Transverse colon (tissue), 4 donors: ENCODE results near the gene CHMP4B. TPM values are rescaled to one million over a fixed set of nuclear protein-coding genes. Genes with fewer than 3 reads are reported as not detected.

Experiments
- DNase-seq: peaks from one replicate; pipeline ENCODE4 v3.0.0-alpha.2; 2019
- H3K27ac ChIP-seq, 4 donors: fragments of 200-600 bp; sonication (generic); 2 replicates each; pipeline ENCODE4 v1.5.1; 2016 to 2018; ENCODE audit warnings: inconsistent platforms in 4 of 4
- H3K27me3 ChIP-seq: fragments of 200-600 bp; sonication (generic); 2 replicates; pipeline ENCODE4 v1.5.1; 2017; ENCODE audit warnings: inconsistent platforms
- H3K36me3 ChIP-seq, 4 donors: fragments of 200-600 bp; sonication (generic); 2 replicates each; pipeline ENCODE4 v1.5.1; 2017 to 2019; ENCODE audit warnings: inconsistent platforms in 4 of 4
- H3K4me1 ChIP-seq, 4 donors: fragments of 200-600 bp; sonication (generic); 2 replicates each; pipeline ENCODE4 v1.5.1; 2017 to 2020; ENCODE audit warnings: inconsistent platforms in 4 of 4
- H3K4me3 ChIP-seq, 4 donors: fragments of 200-600 bp; sonication (generic); 1 replicate in 1 of 4; 2 replicates in 3 of 4; pipeline versions ENCODE4 v1.5.1 to v1.6.1; 2017 to 2019; ENCODE audit warnings: inconsistent platforms in 4 of 4
- H3K9me3 ChIP-seq, 2 donors: fragments of 200-600 bp; sonication (generic); 2 replicates each; pipeline ENCODE4 v1.5.1; 2017 to 2019; ENCODE audit warnings: inconsistent platforms in 2 of 2
- EP300 ChIP-seq: sonication (generic); formaldehyde crosslinking; IDR thresholded peaks from one replicate; pipeline ENCODE4 v1.6.1; 2017; ENCODE audit warnings: antibody characterized with exemption, low read depth
- POLR2A ChIP-seq: fragments of 450-650 bp; IDR thresholded peaks from one replicate; pipeline ENCODE4 v1.6.1; 2016; ENCODE audit warnings: antibody characterized with exemption, mild to moderate bottlenecking, moderate library complexity
- POLR2AphosphoS5 ChIP-seq, 3 donors: sonication (generic); formaldehyde crosslinking; IDR thresholded peaks; one replicate each; pipeline ENCODE4 v1.6.1; 2016; ENCODE audit warnings: antibody characterized with exemption in 3 of 3
- WGBS, 2 donors: methylation state at CpG; one replicate each; pipeline ENCODE4 v1.1.5; 2018; ENCODE audit warnings: low coverage in 1 of 2; 5-methylcytosine and 5-hydroxymethylcytosine counted together
- in situ Hi-C, 4 donors: fragments of 200-750 bp; cut with MboI; loops; one replicate each; pipeline versions ENCODE4 v1.15.0 to v1.15.1; 2017; ENCODE audit warnings: low sequenced_read_pairs in 3 of 4, low pct_ligation_motif_present in 1 of 4, low pct_unique_long_range_greater_than_20kb in 1 of 4
- intact Hi-C: fragments of 100-400 bp; cut with DNase I; formaldehyde crosslinking; loops from one replicate; pipeline ENCODE4 v1.15.1; 2023; ENCODE audit warnings: low total_unique reads
- total RNA-seq, 4 donors: library from RNA; depleted of rRNA; stranded (reverse); fragments of >200 nt; gene quantifications; one replicate each; pipeline ENCODE4 v1.1.0, GENCODE V29; 2016
- TF ChIP-seq, protein P1 (sequence below), 5 experiments: fragments of 200-600 bp in 3 of 5; fragments of 450-650 bp in 2 of 5; sonication (generic) in 3 of 5; IDR thresholded peaks; 1 replicate in 2 of 5; 2 replicates in 3 of 5; pipeline ENCODE4 v1.5.1; 2016 to 2017; ENCODE audit warnings: antibody characterized with exemption in 5 of 5, inconsistent platforms in 3 of 5, mild to moderate bottlenecking in 2 of 5, moderate library complexity in 1 of 5

CHMP4B gene
- total RNA-seq, 4 donors from 2014 or later: 182 to 263 (median 213) TPM

DNA sequence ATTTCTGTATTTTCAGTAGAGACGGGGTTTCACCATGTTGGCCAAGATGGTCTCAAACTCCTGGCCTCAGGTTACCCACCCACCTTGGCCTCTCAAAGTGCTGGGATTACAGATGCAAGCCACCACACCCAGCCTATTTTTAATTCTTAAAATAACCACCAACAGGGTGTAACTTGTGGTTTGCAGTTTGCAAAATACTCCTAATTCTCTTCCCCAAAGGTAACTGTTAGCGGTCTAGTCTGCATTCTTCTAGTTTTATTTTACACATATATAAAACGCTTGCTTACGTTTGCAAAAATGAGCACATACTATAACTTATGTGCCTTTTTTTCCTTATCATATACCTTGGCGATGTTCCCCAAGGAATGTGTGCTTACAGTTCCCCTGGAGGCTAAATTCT lies 25.6 kb upstream of the CHMP4B start:
- DNase-seq: no peak
- TF ChIP-seq POLR2AphosphoS5 (IDR thresholded peaks at IDR 0.05) (no peak), POLR2A (no peak), EP300 (no peak)
- 78 to 85% methylated on average over 4 to 5 of the region's 5 CpGs for WGBS, 2 donors
- no peaks in the 10 kb centered on the region for H3K36me3 ChIP-seq
- H3K27me3 ChIP-seq: no peaks in the 10 kb centered on the region
- H3K4me1 ChIP-seq: peaks cover 21 to 32% (median 26%) of the 10 kb centered on the region in 4 donors
- no peak overlapping the region for H3K27ac ChIP-seq
- in situ Hi-C loops (no loop called here), intact Hi-C loops (no loop called here)
- no peaks in the 10 kb centered on the region for H3K9me3 ChIP-seq
- H3K4me3 ChIP-seq: no peak overlapping the region

DNA sequence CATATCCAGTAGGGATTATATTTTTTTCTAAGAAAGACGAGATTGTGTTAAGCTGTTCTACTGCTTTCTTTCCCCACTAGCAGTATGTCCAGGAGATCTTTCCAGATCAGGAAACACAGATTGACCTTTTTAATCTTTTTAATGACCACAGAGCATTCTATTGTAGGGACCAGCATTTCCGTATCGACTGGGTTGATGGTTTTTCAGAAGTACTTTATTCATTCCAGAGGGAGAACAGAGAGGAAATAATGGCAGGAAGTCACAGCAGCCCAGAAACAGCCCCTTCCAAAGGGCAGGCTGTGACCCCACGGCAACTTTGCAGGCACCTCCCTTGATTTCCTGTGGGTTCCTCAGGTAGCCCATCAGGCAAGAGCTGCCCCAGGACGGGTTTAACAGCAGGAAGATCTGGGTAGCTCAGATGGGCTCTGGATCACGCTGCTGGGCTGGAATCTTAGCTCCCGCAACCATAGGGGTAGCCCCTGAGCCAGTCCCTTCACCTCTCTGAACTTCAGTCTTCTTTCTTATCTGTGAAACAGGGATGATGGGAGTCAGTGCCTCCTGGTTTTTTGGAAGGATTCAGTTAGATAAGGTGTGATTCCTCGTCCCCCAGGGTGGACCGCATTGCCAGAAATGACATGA lies 23.8 kb upstream of the CHMP4B start:
- Histone ChIP-seq H3K27ac (peak overlapping the region; percentile 87 to 92 (median 90)), H3K9me3 (no peaks in the 10 kb centered on the region), H3K4me1 (peaks cover 27 to 41% (median 32%) of the 10 kb centered on the region in 4 donors), H3K36me3 (no peaks in the 10 kb centered on the region), H3K4me3 (no peak overlapping the region), H3K27me3 (no peaks in the 10 kb centered on the region)
- intact Hi-C loops (no loop called here), in situ Hi-C loops (no loop called here)
- TF ChIP-seq POLR2A (no peak), EP300 (no peak), POLR2AphosphoS5 (IDR thresholded peaks at IDR 0.05) (no peak)
- TF ChIP-seq, protein P1, sequence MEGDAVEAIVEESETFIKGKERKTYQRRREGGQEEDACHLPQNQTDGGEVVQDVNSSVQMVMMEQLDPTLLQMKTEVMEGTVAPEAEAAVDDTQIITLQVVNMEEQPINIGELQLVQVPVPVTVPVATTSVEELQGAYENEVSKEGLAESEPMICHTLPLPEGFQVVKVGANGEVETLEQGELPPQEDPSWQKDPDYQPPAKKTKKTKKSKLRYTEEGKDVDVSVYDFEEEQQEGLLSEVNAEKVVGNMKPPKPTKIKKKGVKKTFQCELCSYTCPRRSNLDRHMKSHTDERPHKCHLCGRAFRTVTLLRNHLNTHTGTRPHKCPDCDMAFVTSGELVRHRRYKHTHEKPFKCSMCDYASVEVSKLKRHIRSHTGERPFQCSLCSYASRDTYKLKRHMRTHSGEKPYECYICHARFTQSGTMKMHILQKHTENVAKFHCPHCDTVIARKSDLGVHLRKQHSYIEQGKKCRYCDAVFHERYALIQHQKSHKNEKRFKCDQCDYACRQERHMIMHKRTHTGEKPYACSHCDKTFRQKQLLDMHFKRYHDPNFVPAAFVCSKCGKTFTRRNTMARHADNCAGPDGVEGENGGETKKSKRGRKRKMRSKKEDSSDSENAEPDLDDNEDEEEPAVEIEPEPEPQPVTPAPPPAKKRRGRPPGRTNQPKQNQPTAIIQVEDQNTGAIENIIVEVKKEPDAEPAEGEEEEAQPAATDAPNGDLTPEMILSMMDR (IDR thresholded peaks at IDR 0.05): no peak
- no peak for DNase-seq
- 25 to 72% methylated on average over 4 to 9 of the region's 9 CpGs for WGBS, 2 donors

GRCh38 chr20:33788351-33789049 lies 22.6 kb upstream of the CHMP4B start:
- peaks cover 27 to 50% (median 37%) of the 10 kb centered on the region in 4 donors for H3K4me1 ChIP-seq
- in situ Hi-C loops: no loop called here
- H3K4me3 ChIP-seq: no peak overlapping the region
- TF ChIP-seq, protein P1 (IDR thresholded peaks at IDR 0.05): no peak
- TF ChIP-seq POLR2AphosphoS5 (IDR thresholded peaks at IDR 0.05): no peak
- no peak for TF ChIP-seq POLR2A
- no peak for TF ChIP-seq EP300
- no peaks in the 10 kb centered on the region for H3K36me3 ChIP-seq
- no peaks in the 10 kb centered on the region for H3K9me3 ChIP-seq
- H3K27me3 ChIP-seq: no peaks in the 10 kb centered on the region
- intact Hi-C loops: no loop called here
- 84% methylated on average over 12 of the region's 12 CpGs; no CpG with 5 or more reads in 1 of the 2 donors for WGBS, 2 donors
- DNase-seq: peak; percentile 60
- H3K27ac ChIP-seq: peak overlapping the region; percentile 87 to 92 (median 90)

GRCh38 chr20:33789109-33789857 lies 21.9 kb upstream of the CHMP4B start:
- intact Hi-C loops (no loop called here), in situ Hi-C loops (no loop called here)
- DNase-seq: peak; percentile 93
- Histone ChIP-seq H3K4me1 (peaks cover 27 to 50% (median 39%) of the 10 kb centered on the region in 4 donors), H3K36me3 (no peaks in the 10 kb centered on the region), H3K9me3 (no peaks in the 10 kb centered on the region), H3K4me3 (no peak overlapping the region), H3K27ac (peak overlapping the region; percentile 87 to 92 (median 90)), H3K27me3 (no peaks in the 10 kb centered on the region)
- WGBS, 2 donors: 63% methylated on average over 11 of the region's 11 CpGs; no CpG with 5 or more reads in 1 of the 2 donors
- TF ChIP-seq POLR2AphosphoS5 (IDR thresholded peaks at IDR 0.05) (peak; percentile 76 to 87 (median 86)), EP300 (peak; percentile 33), POLR2A (peak; percentile 39)
- TF ChIP-seq, protein P1 (IDR thresholded peaks at IDR 0.05): no peak
